ENCODE data around the gene THRAP3. TPM values are rescaled to one million over a fixed set of nuclear protein-coding genes. Genes with fewer than 3 reads are reported as not detected.

Gene THRAP3
- total RNA-seq, 1 donor from 2014 or later, result 119 TPM

DNA sequence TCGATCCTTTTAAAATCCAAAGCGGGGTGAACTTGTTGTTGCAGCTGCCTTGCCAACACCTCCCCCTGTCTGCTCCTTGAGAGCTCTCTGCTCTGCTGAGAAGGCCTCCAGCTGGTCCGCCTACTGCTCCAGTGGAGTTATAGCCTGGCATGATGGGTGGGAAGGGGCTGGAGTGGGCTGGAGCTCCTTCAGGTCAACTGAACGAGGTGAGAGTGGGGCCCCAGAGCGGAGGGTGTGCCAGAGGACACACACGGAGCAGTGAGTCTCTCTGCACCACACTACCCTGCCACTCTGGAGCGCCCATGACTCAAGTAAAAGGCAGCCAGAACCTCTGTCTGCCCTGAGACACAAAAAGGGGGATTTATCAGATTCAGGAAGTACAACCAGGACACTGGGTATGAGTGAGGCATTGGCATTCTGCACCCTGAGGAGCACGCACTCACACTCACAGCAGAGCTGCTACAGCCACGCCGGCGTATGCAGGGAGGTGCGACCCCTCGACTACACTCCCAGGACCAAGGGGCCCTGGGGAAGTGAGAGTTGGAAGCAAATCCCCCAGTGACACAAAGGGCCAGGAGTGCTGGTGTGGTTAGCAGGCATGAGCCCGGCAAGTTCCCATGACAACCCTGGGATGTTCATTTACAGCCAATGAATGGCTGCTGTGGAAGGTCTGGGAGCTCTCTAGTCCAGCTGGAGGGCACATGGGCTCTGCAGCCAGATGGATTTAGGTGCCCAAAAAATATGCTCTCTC, 127.2 kb downstream of the THRAP3 start:
- Mint-ChIP-seq H3K4me1 (ENCODE audit: low read depth, unreplicated experiment) (peaks cover 46% of the 10 kb centered on the region), H3K4me3 (ENCODE audit: unreplicated experiment) (peak overlapping the region; percentile 72), H3K36me3 (ENCODE audit: unreplicated experiment) (no peaks in the 10 kb centered on the region), H3K9me3 (ENCODE audit: unreplicated experiment) (peaks cover 13% of the 10 kb centered on the region), H3K27me3 (ENCODE audit: unreplicated experiment) (peaks cover 8% of the 10 kb centered on the region), H3K27ac (ENCODE audit: unreplicated experiment) (peak overlapping the region; percentile 96)
- DNase-seq, result peak; percentile 64
- TF ChIP-seq, protein P1, sequence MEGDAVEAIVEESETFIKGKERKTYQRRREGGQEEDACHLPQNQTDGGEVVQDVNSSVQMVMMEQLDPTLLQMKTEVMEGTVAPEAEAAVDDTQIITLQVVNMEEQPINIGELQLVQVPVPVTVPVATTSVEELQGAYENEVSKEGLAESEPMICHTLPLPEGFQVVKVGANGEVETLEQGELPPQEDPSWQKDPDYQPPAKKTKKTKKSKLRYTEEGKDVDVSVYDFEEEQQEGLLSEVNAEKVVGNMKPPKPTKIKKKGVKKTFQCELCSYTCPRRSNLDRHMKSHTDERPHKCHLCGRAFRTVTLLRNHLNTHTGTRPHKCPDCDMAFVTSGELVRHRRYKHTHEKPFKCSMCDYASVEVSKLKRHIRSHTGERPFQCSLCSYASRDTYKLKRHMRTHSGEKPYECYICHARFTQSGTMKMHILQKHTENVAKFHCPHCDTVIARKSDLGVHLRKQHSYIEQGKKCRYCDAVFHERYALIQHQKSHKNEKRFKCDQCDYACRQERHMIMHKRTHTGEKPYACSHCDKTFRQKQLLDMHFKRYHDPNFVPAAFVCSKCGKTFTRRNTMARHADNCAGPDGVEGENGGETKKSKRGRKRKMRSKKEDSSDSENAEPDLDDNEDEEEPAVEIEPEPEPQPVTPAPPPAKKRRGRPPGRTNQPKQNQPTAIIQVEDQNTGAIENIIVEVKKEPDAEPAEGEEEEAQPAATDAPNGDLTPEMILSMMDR (IDR thresholded peaks at IDR 0.05; ENCODE audit: partially characterized antibody, unreplicated experiment), result no peak

DNA sequence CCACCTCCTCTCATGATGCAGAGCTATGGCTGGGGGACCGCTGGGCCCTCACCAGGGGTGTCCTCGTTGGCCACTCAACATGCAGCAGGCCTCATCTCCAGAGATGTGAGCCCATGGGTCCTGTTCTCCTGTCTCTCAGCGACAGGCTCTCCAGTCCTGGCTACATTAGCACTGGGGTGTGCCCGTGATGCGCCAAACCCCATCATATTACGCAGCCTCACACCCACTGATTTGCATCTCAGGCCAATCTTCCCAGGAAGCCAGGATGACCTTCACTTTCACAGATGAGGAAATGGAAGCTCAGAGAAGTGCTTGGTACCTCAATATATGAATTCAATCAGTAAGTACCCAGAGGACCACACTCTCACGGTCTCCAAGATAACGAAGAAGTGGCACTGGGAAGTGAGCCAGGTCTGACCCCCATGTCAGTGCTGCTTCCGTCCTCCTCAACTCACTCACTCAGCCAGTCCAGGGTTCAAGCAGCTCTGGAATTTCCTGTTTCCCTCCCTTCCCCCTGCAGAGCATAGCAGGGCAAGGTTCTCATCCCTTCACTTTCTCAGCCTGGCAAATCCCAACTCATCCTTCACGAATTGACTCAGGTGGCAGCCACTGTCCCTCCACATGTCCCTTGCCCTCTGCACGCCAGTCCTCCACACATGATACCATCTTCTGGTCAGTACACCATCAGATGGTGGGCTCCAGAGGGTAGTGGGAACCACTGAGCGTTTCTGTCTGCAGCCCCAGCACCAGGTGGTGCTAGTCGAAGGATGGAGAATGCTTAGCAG, 128.1 kb downstream of the THRAP3 start:
- Mint-ChIP-seq H3K36me3 (ENCODE audit: unreplicated experiment) (no peaks in the 10 kb centered on the region), H3K4me3 (ENCODE audit: unreplicated experiment) (peak overlapping the region; percentile 69), H3K27me3 (ENCODE audit: unreplicated experiment) (peaks cover 8% of the 10 kb centered on the region), H3K27ac (ENCODE audit: unreplicated experiment) (peak overlapping the region; percentile 96), H3K4me1 (ENCODE audit: low read depth, unreplicated experiment) (peaks cover 40% of the 10 kb centered on the region), H3K9me3 (ENCODE audit: unreplicated experiment) (peaks cover 13% of the 10 kb centered on the region)
- no peak for DNase-seq
- TF ChIP-seq, protein P1 (IDR thresholded peaks at IDR 0.05; ENCODE audit: partially characterized antibody, unreplicated experiment), result no peak

DNA sequence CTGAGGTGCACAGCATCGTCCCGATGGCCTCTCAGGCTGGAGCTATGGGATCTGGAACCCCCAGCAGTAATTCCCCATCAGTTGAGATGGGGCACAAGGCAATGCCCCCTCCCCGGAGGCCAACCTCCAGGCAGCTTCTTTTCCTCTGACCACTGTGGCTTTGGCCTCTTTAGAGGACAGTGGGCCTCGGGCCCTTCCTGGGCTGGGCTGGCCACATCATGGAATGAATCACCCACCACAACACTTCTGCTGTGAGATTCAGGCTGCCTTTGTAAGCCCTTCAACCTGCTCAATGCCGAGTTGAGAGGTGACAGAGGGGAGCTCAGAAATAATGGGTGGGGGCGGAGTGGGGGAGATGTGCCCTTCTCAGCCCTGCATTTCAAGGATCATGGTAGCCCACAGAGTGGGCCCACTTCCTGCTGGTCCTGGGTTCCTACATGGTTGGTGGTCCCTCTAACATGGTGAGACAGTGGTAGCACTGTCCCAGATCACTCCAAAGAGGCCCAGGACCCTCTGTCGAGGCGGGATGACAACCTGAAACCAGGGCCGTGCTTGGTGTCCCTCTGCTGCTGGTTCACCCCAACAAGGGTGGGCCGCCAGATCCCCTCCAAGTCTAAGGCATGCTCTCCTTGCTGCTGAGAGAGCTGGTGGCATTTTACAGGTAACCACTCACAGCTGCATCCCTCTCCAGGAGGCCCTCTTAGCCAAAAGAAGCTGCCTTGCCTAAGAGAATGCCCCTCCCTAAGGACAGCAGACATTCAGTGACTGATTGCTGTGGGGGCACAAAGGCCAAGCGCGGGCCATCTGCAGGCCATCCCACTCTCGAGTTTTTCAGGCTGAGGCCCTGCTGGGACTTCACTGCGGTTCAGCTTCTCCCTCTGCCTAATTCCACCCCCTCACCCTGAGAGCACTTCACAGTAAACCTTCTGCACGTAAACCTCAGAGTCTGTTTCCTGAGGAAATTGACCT, 129.0 kb downstream of the THRAP3 start:
- Mint-ChIP-seq H3K4me1 (ENCODE audit: low read depth, unreplicated experiment) (peaks cover 35% of the 10 kb centered on the region), H3K4me3 (ENCODE audit: unreplicated experiment) (no peak overlapping the region), H3K27me3 (ENCODE audit: unreplicated experiment) (peaks cover 8% of the 10 kb centered on the region), H3K27ac (ENCODE audit: unreplicated experiment) (peak overlapping the region; percentile 96), H3K36me3 (ENCODE audit: unreplicated experiment) (no peaks in the 10 kb centered on the region), H3K9me3 (ENCODE audit: unreplicated experiment) (peaks cover 10% of the 10 kb centered on the region)
- no peak for DNase-seq
- TF ChIP-seq, protein P1 (IDR thresholded peaks at IDR 0.05; ENCODE audit: partially characterized antibody, unreplicated experiment), result no peak

DNA sequence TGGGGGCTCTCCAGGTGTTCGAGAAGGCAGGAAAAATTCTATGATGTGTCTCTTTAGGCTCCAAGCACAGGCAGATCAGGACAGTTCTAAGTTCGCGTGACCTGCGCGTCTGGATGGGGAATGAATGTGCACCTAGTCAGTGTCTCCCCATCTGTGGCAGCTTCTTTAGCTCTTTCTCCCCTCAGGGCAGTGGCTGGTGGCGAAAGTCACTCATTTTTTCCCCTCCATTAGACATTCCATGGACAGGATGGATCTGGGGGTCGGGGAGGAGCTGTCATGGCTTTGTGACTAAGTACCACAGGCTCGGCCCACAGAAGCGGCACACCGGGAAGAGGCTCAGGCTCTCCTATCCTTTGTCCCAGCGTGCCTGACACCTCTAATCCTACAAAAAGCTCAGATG, 130.2 kb downstream of the THRAP3 start:
- TF ChIP-seq, protein P1 (IDR thresholded peaks at IDR 0.05; ENCODE audit: partially characterized antibody, unreplicated experiment), result no peak
- Mint-ChIP-seq H3K4me1 (ENCODE audit: low read depth, unreplicated experiment) (peaks cover 36% of the 10 kb centered on the region), H3K27ac (ENCODE audit: unreplicated experiment) (peak overlapping the region; percentile 48), H3K36me3 (ENCODE audit: unreplicated experiment) (no peaks in the 10 kb centered on the region), H3K4me3 (ENCODE audit: unreplicated experiment) (peak overlapping the region; percentile 34), H3K9me3 (ENCODE audit: unreplicated experiment) (peaks cover 9% of the 10 kb centered on the region), H3K27me3 (ENCODE audit: unreplicated experiment) (peaks cover 8% of the 10 kb centered on the region)
- no peak for DNase-seq

Other genes starting within 250 kb of the THRAP3 start
- 1.6 TPM for gene TEKT2, start 140.3 kb upstream of the THRAP3 start, total RNA-seq (ENCODE audit: unreplicated experiment)
- gene ADPRS, start 135.6 kb upstream of the THRAP3 start, total RNA-seq (ENCODE audit: unreplicated experiment), result 16.8 TPM
- not detected for gene COL8A2, start 99.2 kb upstream of the THRAP3 start, total RNA-seq (ENCODE audit: unreplicated experiment)
- gene TRAPPC3, start 75.0 kb upstream of the THRAP3 start, total RNA-seq (ENCODE audit: unreplicated experiment), result 30.0 TPM
- gene MAP7D1, start 68.3 kb upstream of the THRAP3 start, total RNA-seq (ENCODE audit: unreplicated experiment), result 152 TPM
- 11.8 TPM for gene SH3D21, start 81.9 kb downstream of the THRAP3 start, total RNA-seq (ENCODE audit: unreplicated experiment)
- 1.5 TPM for gene EVA1B, start 99.2 kb downstream of the THRAP3 start, total RNA-seq (ENCODE audit: unreplicated experiment)
- gene STK40, start 161.5 kb downstream of the THRAP3 start, total RNA-seq (ENCODE audit: unreplicated experiment), result 52.9 TPM
- 44.4 TPM for gene LSM10, start 173.5 kb downstream of the THRAP3 start, total RNA-seq (ENCODE audit: unreplicated experiment)
- 6.3 TPM for gene OSCP1, start 226.0 kb downstream of the THRAP3 start, total RNA-seq (ENCODE audit: unreplicated experiment)
- 65.4 TPM for gene MRPS15, start 239.9 kb downstream of the THRAP3 start, total RNA-seq (ENCODE audit: unreplicated experiment)

Data from glutamatergic neuron (in vitro differentiated cells).